ENCODE measurements around the gene STX7. TPM values are rescaled to one million over a fixed set of nuclear protein-coding genes. Genes with fewer than 3 reads are reported as not detected.

STX7 gene
- total RNA-seq, 4 donors from 2014 or later: 22.3 to 82.9 (median 67.5) TPM

GRCh38 chr6:132458887-132459604 is 53.9 kb downstream of the STX7 start:
- TF ChIP-seq CTCF (IDR thresholded peaks at IDR 0.05): no peak
- no peak for TF ChIP-seq POLR2A (IDR thresholded peaks at IDR 0.05)
- H3K27me3 ChIP-seq: no peaks in the 10 kb centered on the region
- intact Hi-C loops (cut with DNase I; ENCODE audit: low total_unique reads): no loop called here
- H3K9me3 ChIP-seq: no peaks in the 10 kb centered on the region
- H3K27ac ChIP-seq: no peak overlapping the region
- DNase-seq: no peak
- H3K4me3 ChIP-seq: no peak overlapping the region
- no peaks in the 10 kb centered on the region for H3K36me3 ChIP-seq
- no peaks in the 10 kb centered on the region for H3K4me1 ChIP-seq

- no peak overlapping the region for H3K4me3 ChIP-seq
- H3K27ac ChIP-seq: no peak overlapping the region
- H3K9me3 ChIP-seq: no peaks in the 10 kb centered on the region
- H3K36me3 ChIP-seq: no peaks in the 10 kb centered on the region
- no peaks in the 10 kb centered on the region for H3K27me3 ChIP-seq
- DNase-seq: no peak
- TF ChIP-seq POLR2A (IDR thresholded peaks at IDR 0.05) (no peak), CTCF (IDR thresholded peaks at IDR 0.05) (no peak)
- H3K4me1 ChIP-seq: no peaks in the 10 kb centered on the region
- intact Hi-C loops (cut with DNase I; ENCODE audit: low total_unique reads): no loop called here
These were observed 56.2 kb downstream of the STX7 start for GRCh38 chr6:132456700-132457143.

- Histone ChIP-seq H3K36me3 (no peaks in the 10 kb centered on the region), H3K4me1 (no peaks in the 10 kb centered on the region), H3K27me3 (no peaks in the 10 kb centered on the region), H3K27ac (no peak overlapping the region), H3K9me3 (peaks cover 0 to 8% of the 10 kb centered on the region in 2 donors), H3K4me3 (no peak overlapping the region)
- DNase-seq: no peak
- TF ChIP-seq POLR2A (IDR thresholded peaks at IDR 0.05): no peak
- TF ChIP-seq CTCF (IDR thresholded peaks at IDR 0.05): no peak
- intact Hi-C loops (cut with DNase I; ENCODE audit: low total_unique reads): no loop called here
These were observed 66.1 kb downstream of the STX7 start for GRCh38 chr6:132446855-132447241.

GRCh38 chr6:132446141-132446854 is 66.6 kb downstream of the STX7 start:
- no peak for TF ChIP-seq CTCF (IDR thresholded peaks at IDR 0.05)
- TF ChIP-seq POLR2A (IDR thresholded peaks at IDR 0.05): no peak
- peaks cover 0 to 8% of the 10 kb centered on the region in 2 donors for H3K9me3 ChIP-seq
- H3K36me3 ChIP-seq: no peaks in the 10 kb centered on the region
- H3K27ac ChIP-seq: no peak overlapping the region
- H3K27me3 ChIP-seq: no peaks in the 10 kb centered on the region
- intact Hi-C loops (cut with DNase I; ENCODE audit: low total_unique reads): no loop called here
- no peak overlapping the region for H3K4me3 ChIP-seq
- H3K4me1 ChIP-seq: no peaks in the 10 kb centered on the region
- DNase-seq: no peak

Data from uterus (tissue), 4 donors.